HepG2 (cell line): Measurements from ENCODE around the gene TPTE2.
"Not testable (repeated sequence)": the region's sequence is repeated elsewhere in the genome, so short reads cannot be mapped to it uniquely, and the experiment has no call there.

ENCODE experiments used
- CTCF ChIP-seq: sonication (generic); formaldehyde crosslinking; IDR thresholded peaks from 2 replicates; pipeline ENCODE4 v1.5.0; 2020; ENCODE audit warnings: mild to moderate bottlenecking, missing genetic modification reagents, moderate library complexity
- HOMEZ ChIP-seq: IDR thresholded peaks from 2 replicates; pipeline ENCODE4 v1.6.1; 2016; ENCODE audit warnings: low read depth
- TCF7L2 ChIP-seq: IDR thresholded peaks from 2 replicates; pipeline ENCODE4 v1.6.1; 2011; ENCODE audit warnings: mild to moderate bottlenecking, low read depth, low read length, moderate library complexity
- ZBTB21 ChIP-seq: sonication (generic); formaldehyde crosslinking; IDR thresholded peaks from 2 replicates; pipeline ENCODE4 v1.4.0; 2020; ENCODE audit warnings: missing genetic modification reagents
- ZKSCAN1 ChIP-seq: fragments of 150-350 bp; IDR thresholded peaks from 2 replicates; pipeline ENCODE4 v1.6.1; 2014; ENCODE audit warnings: low read length

- TF ChIP-seq TCF7L2; CTCF (CRISPR knock-in tag); ZBTB21 (CRISPR knock-in tag); ZKSCAN1; HOMEZ (CRISPR knock-in tag): not testable (repeated sequence)
These were observed 53.7 kb downstream of the TPTE2 start for GRCh38 chr13:19507623-19508022.
